ENCODE results near the gene GNG7.
A peak's percentile ranks its signal among the peaks of the same experiment; 100 is the strongest.
"Not testable (repeated sequence)": the region's sequence is repeated elsewhere in the genome, so short reads cannot be mapped to it uniquely, and the experiment has no call there.

The GNG7 gene

DNA sequence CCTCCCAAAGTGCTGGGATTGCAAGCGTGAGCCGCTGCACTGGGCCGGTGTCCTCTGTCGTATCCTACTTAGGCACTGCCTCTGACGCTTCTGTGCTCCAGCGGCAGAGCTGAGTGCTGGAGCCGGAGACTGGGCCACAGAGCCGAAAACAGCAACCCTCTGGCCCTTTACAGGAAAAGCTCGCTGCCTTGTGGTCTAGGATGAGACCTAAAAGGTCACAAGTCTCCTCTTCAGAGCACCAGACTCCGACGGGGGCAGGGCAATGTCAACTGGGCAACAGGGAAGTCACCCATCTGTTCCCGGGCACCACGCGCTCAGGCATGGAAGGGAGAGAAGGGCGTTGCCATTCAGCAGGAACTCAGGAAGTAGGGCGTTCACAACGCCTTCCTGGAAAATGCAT is 134.9 kb downstream of the GNG7 start:
- no peak for TF ChIP-seq CTCF (IDR thresholded peaks at IDR 0.05; ENCODE audit: low read depth, low read length)
- no peak for TF ChIP-seq EZH2phosphoT487 (IDR thresholded peaks at IDR 0.05; ENCODE audit: low read depth)
- H3K4me2 ChIP-seq (ENCODE audit: low read length): no peak overlapping the region
- no peak overlapping the region for H2AFZ ChIP-seq (ENCODE audit: low read depth, low read length)

GRCh38 chr19:2563546-2563945 is 138.9 kb downstream of the GNG7 start:
- not testable (repeated sequence) for H2AFZ ChIP-seq (ENCODE audit: low read depth, low read length); H3K36me3 ChIP-seq (replicated peaks; ENCODE audit: low read depth, low read length); H3K4me3 ChIP-seq (ENCODE audit: low read length); H3K27me3 ChIP-seq (ENCODE audit: low read depth, low read length); H3K27ac ChIP-seq (ENCODE audit: low read length); H4K20me1 ChIP-seq (ENCODE audit: insufficient read depth, low read length); H3K4me2 ChIP-seq (ENCODE audit: low read length); H3K79me2 ChIP-seq (ENCODE audit: low read length); H3K9ac ChIP-seq (ENCODE audit: low read length); H3K9me3 ChIP-seq (ENCODE audit: insufficient read depth, low read length)
- H3K4me1 ChIP-seq (ENCODE audit: low read length): peaks cover 41% of the 10 kb centered on the region

More for the DNA sequence above, 134.9 kb downstream of the GNG7 start:
- Histone ChIP-seq H3K9me3 (ENCODE audit: insufficient read depth, low read length) (no peaks in the 10 kb centered on the region; the same call in 1 of the 2 replicates), H3K4me3 (ENCODE audit: low read length) (no peak overlapping the region), H3K27me3 (ENCODE audit: low read depth, low read length) (no peaks in the 10 kb centered on the region), H3K36me3 (replicated peaks; ENCODE audit: low read depth, low read length) (no peaks in the 10 kb centered on the region), H3K9ac (ENCODE audit: low read length) (no peak overlapping the region), H4K20me1 (ENCODE audit: insufficient read depth, low read length) (no peaks in the 10 kb centered on the region), H3K79me2 (ENCODE audit: low read length) (no peaks in the 10 kb centered on the region), H3K27ac (ENCODE audit: low read length) (no peak overlapping the region), H3K4me1 (ENCODE audit: low read length) (peaks cover 15% of the 10 kb centered on the region)

GRCh38 chr19:2561895-2562294 is 140.6 kb downstream of the GNG7 start:
- H3K4me3 ChIP-seq (ENCODE audit: low read length): peak overlapping the region; percentile 83
- H4K20me1 ChIP-seq (ENCODE audit: insufficient read depth, low read length): no peaks in the 10 kb centered on the region
- H3K9me3 ChIP-seq (ENCODE audit: insufficient read depth, low read length): no peaks in the 10 kb centered on the region
- H3K4me1 ChIP-seq (ENCODE audit: low read length): peaks cover 50% of the 10 kb centered on the region
- H3K9ac ChIP-seq (ENCODE audit: low read length): peak overlapping the region; percentile 87
- H2AFZ ChIP-seq (ENCODE audit: low read depth, low read length): no peak overlapping the region
- peak overlapping the region; percentile 96 for H3K4me2 ChIP-seq (ENCODE audit: low read length)
- H3K27ac ChIP-seq (ENCODE audit: low read length): peak overlapping the region; percentile 93
- no peaks in the 10 kb centered on the region for H3K79me2 ChIP-seq (ENCODE audit: low read length)
- TF ChIP-seq CTCF (IDR thresholded peaks at IDR 0.05; ENCODE audit: low read depth, low read length): no peak
- TF ChIP-seq EZH2phosphoT487 (IDR thresholded peaks at IDR 0.05; ENCODE audit: low read depth): no peak
- no peaks in the 10 kb centered on the region for H3K27me3 ChIP-seq (ENCODE audit: low read depth, low read length)
- no peaks in the 10 kb centered on the region for H3K36me3 ChIP-seq (replicated peaks; ENCODE audit: low read depth, low read length)

GRCh38 chr19:2561221-2561620 is 141.3 kb downstream of the GNG7 start:
- Histone ChIP-seq H3K36me3 (replicated peaks; ENCODE audit: low read depth, low read length) (no peaks in the 10 kb centered on the region), H3K27me3 (ENCODE audit: low read depth, low read length) (no peaks in the 10 kb centered on the region), H3K4me2 (ENCODE audit: low read length) (peak overlapping the region; percentile 96), H4K20me1 (ENCODE audit: insufficient read depth, low read length) (no peaks in the 10 kb centered on the region), H2AFZ (ENCODE audit: low read depth, low read length) (peak overlapping the region; percentile 4; the same call in 1 of the 2 replicates), H3K79me2 (ENCODE audit: low read length) (no peaks in the 10 kb centered on the region), H3K4me1 (ENCODE audit: low read length) (peaks cover 51% of the 10 kb centered on the region), H3K9me3 (ENCODE audit: insufficient read depth, low read length) (no peaks in the 10 kb centered on the region), H3K4me3 (ENCODE audit: low read length) (peak overlapping the region; percentile 83), H3K9ac (ENCODE audit: low read length) (peak overlapping the region; percentile 87), H3K27ac (ENCODE audit: low read length) (peak overlapping the region; percentile 93)
- TF ChIP-seq CTCF (IDR thresholded peaks at IDR 0.05; ENCODE audit: low read depth, low read length) (no peak), EZH2phosphoT487 (IDR thresholded peaks at IDR 0.05; ENCODE audit: low read depth) (no peak)

- H2AFZ ChIP-seq (ENCODE audit: low read depth, low read length): no peak overlapping the region
- no peaks in the 10 kb centered on the region for H3K9me3 ChIP-seq (ENCODE audit: insufficient read depth, low read length)
- no peaks in the 10 kb centered on the region for H3K79me2 ChIP-seq (ENCODE audit: low read length)
- TF ChIP-seq EZH2phosphoT487 (IDR thresholded peaks at IDR 0.05; ENCODE audit: low read depth): no peak
- TF ChIP-seq CTCF (IDR thresholded peaks at IDR 0.05; ENCODE audit: low read depth, low read length): no peak
- H3K36me3 ChIP-seq (replicated peaks; ENCODE audit: low read depth, low read length): no peaks in the 10 kb centered on the region
- peaks cover 51% of the 10 kb centered on the region for H3K4me1 ChIP-seq (ENCODE audit: low read length)
- H3K27me3 ChIP-seq (ENCODE audit: low read depth, low read length): no peaks in the 10 kb centered on the region
- H3K27ac ChIP-seq (ENCODE audit: low read length): no peak overlapping the region
- H3K4me3 ChIP-seq (ENCODE audit: low read length): no peak overlapping the region
- H3K9ac ChIP-seq (ENCODE audit: low read length): no peak overlapping the region
- H4K20me1 ChIP-seq (ENCODE audit: insufficient read depth, low read length): no peaks in the 10 kb centered on the region
- H3K4me2 ChIP-seq (ENCODE audit: low read length): no peak overlapping the region
Measured at GRCh38 chr19:2560369-2560768, 142.1 kb downstream of the GNG7 start.
